Measurements from ENCODE around the gene MLKL.

The MLKL gene

DNA sequence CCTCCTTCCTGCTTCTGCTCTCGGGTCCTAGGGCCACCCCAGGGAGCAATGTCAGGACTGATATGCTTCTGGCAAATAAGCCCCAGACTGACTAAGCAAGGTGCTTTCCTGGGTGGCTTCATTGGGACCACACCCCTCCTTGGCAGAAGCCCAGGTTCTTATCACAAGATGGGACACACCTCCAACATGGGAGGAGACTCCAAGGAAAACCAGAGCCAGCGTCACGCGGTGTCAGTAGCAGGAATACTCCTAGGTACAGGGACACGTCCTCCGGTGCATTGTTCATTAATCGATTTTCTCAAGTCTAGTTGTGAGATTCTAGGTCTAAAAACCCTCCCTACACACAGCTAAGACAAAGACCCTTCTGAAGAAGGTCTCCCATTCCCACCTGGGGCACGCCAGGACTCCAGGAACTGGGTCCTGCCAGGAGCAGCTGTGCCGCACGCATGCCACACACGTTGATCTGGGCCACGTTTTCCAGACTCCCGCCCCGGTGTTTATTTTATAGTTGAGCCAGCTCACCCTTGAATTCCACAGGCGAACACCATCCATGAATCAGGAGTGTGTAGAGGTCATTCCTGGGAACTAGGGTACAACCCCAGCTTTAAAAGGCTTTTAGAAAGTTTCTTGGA lies 43.1 kb upstream of the MLKL start:
- H3K9me3 ChIP-seq (ENCODE audit: insufficient read depth, low read length), result no peaks in the 10 kb centered on the region
- no peak overlapping the region for H3K27ac ChIP-seq (ENCODE audit: low read length)
- no peaks in the 10 kb centered on the region for H4K20me1 ChIP-seq (ENCODE audit: insufficient read depth, low read length)
- H3K4me3 ChIP-seq (ENCODE audit: low read length), result no peak overlapping the region
- no peaks in the 10 kb centered on the region for H3K36me3 ChIP-seq (replicated peaks; ENCODE audit: low read depth, low read length)
- H2AFZ ChIP-seq (ENCODE audit: low read depth, low read length), result no peak overlapping the region
- no peaks in the 10 kb centered on the region for H3K4me1 ChIP-seq (ENCODE audit: low read length)
- no peak overlapping the region for H3K4me2 ChIP-seq (ENCODE audit: low read length)
- no peaks in the 10 kb centered on the region for H3K79me2 ChIP-seq (ENCODE audit: low read length)
- no peaks in the 10 kb centered on the region for H3K27me3 ChIP-seq (ENCODE audit: low read depth, low read length)
- TF ChIP-seq, protein P1, sequence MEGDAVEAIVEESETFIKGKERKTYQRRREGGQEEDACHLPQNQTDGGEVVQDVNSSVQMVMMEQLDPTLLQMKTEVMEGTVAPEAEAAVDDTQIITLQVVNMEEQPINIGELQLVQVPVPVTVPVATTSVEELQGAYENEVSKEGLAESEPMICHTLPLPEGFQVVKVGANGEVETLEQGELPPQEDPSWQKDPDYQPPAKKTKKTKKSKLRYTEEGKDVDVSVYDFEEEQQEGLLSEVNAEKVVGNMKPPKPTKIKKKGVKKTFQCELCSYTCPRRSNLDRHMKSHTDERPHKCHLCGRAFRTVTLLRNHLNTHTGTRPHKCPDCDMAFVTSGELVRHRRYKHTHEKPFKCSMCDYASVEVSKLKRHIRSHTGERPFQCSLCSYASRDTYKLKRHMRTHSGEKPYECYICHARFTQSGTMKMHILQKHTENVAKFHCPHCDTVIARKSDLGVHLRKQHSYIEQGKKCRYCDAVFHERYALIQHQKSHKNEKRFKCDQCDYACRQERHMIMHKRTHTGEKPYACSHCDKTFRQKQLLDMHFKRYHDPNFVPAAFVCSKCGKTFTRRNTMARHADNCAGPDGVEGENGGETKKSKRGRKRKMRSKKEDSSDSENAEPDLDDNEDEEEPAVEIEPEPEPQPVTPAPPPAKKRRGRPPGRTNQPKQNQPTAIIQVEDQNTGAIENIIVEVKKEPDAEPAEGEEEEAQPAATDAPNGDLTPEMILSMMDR (IDR thresholded peaks at IDR 0.05; ENCODE audit: low read depth, low read length), result no peak
- TF ChIP-seq EZH2phosphoT487 (IDR thresholded peaks at IDR 0.05; ENCODE audit: low read depth), result no peak
- H3K9ac ChIP-seq (ENCODE audit: low read length), result no peak overlapping the region

DNA sequence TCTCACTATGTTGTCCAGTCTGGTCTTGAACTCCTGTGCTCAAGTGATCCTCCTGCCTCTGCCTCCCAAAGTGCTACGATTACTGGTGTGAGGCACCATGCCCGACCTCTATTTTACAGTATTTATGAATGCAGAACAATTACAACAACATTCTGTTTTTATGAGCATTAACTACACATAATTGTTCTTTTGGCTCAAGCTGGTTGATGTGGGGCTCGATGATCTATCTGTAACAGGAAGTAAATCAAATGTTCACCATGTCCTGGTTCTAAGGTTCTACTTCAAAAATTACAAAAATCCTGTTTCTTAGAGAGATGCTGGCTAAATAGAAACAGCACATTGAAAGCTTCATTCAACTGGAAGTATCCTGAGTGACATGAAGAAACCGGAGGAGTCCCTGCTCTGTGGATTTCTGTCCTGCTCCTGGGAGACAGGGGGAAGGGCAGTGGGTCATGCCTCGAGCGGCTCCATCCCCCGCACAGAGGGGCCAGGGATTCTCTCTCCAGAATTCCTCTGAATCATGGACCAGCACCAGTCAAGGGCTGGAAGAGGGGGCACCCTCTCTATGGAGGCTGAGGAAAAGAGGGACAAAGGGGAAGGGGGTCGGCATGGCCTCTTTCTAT lies 42.5 kb upstream of the MLKL start:
- H3K9me3 ChIP-seq (ENCODE audit: insufficient read depth, low read length), result no peaks in the 10 kb centered on the region
- no peak overlapping the region for H2AFZ ChIP-seq (ENCODE audit: low read depth, low read length)
- no peaks in the 10 kb centered on the region for H3K4me1 ChIP-seq (ENCODE audit: low read length)
- H3K9ac ChIP-seq (ENCODE audit: low read length), result no peak overlapping the region
- TF ChIP-seq EZH2phosphoT487 (IDR thresholded peaks at IDR 0.05; ENCODE audit: low read depth), result no peak
- TF ChIP-seq, protein P1 (IDR thresholded peaks at IDR 0.05; ENCODE audit: low read depth, low read length), result no peak
- H3K27me3 ChIP-seq (ENCODE audit: low read depth, low read length), result no peaks in the 10 kb centered on the region
- no peaks in the 10 kb centered on the region for H3K79me2 ChIP-seq (ENCODE audit: low read length)
- no peak overlapping the region for H3K4me3 ChIP-seq (ENCODE audit: low read length)
- no peak overlapping the region for H3K4me2 ChIP-seq (ENCODE audit: low read length)
- no peak overlapping the region for H3K27ac ChIP-seq (ENCODE audit: low read length)
- H4K20me1 ChIP-seq (ENCODE audit: insufficient read depth, low read length), result no peaks in the 10 kb centered on the region
- no peaks in the 10 kb centered on the region for H3K36me3 ChIP-seq (replicated peaks; ENCODE audit: low read depth, low read length)

DNA sequence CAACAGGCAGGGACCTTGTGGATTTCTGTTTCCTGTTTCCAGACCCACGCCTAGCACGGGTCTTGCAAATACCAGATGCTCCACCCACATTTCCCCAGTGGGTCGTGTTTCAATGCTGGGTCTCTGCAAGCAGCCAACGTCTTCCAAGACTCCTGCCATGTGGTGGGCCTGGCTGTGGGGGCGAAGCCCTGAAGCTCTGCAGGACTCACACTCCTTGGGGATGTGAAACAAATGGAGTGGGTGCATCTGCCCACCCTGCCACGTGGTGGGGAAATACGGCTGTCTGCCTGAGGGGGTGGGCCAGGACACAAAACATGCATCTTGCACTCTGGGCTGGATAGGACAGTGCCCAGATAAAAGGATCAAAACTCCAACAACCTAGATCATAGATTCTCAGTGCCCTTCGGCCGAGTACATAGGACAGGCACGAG lies 41.4 kb upstream of the MLKL start:
- H3K27me3 ChIP-seq (ENCODE audit: low read depth, low read length), result no peaks in the 10 kb centered on the region
- TF ChIP-seq EZH2phosphoT487 (IDR thresholded peaks at IDR 0.05; ENCODE audit: low read depth), result no peak
- TF ChIP-seq, protein P1 (IDR thresholded peaks at IDR 0.05; ENCODE audit: low read depth, low read length), result no peak

DNA sequence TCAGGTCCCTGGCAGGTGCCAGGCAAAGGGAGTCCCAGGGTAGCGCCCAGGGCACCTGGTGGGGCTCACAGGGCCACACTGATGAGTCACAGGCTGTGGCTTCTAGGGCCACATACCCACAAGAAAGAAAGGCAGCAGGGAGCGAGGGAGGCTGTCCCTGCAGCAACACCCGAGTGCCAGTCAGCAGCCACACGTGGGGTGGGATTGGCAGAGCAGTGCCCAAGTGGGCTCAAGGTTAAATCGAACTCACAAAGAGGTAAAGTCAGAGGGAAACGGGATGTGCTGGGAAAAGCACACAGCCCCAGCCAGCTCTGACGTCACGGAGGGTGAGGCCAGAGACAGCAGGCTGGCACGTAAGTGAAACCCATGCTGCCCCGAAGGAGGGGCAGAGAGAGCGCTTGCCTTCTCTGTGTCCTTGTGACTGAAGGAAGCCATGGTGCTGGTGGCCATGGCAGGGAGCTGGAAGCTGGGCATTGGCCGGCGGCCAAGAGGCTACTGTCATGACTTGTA lies 40.2 kb upstream of the MLKL start:
- H3K4me1 ChIP-seq (ENCODE audit: low read length), result no peaks in the 10 kb centered on the region
- no peaks in the 10 kb centered on the region for H4K20me1 ChIP-seq (ENCODE audit: insufficient read depth, low read length)
- TF ChIP-seq EZH2phosphoT487 (IDR thresholded peaks at IDR 0.05; ENCODE audit: low read depth), result no peak
- TF ChIP-seq, protein P1 (IDR thresholded peaks at IDR 0.05; ENCODE audit: low read depth, low read length), result no peak
- H3K27me3 ChIP-seq (ENCODE audit: low read depth, low read length), result no peaks in the 10 kb centered on the region
- H2AFZ ChIP-seq (ENCODE audit: low read depth, low read length), result no peak overlapping the region
- no peaks in the 10 kb centered on the region for H3K79me2 ChIP-seq (ENCODE audit: low read length)
- no peak overlapping the region for H3K27ac ChIP-seq (ENCODE audit: low read length)
- no peak overlapping the region for H3K4me3 ChIP-seq (ENCODE audit: low read length)
- H3K36me3 ChIP-seq (replicated peaks; ENCODE audit: low read depth, low read length), result no peaks in the 10 kb centered on the region
- H3K9me3 ChIP-seq (ENCODE audit: insufficient read depth, low read length), result no peaks in the 10 kb centered on the region
- no peak overlapping the region for H3K4me2 ChIP-seq (ENCODE audit: low read length)
- H3K9ac ChIP-seq (ENCODE audit: low read length), result no peak overlapping the region

More for the DNA sequence above, 41.4 kb upstream of the MLKL start:
- Histone ChIP-seq H4K20me1 (ENCODE audit: insufficient read depth, low read length) (no peaks in the 10 kb centered on the region), H3K36me3 (replicated peaks; ENCODE audit: low read depth, low read length) (no peaks in the 10 kb centered on the region), H2AFZ (ENCODE audit: low read depth, low read length) (no peak overlapping the region), H3K79me2 (ENCODE audit: low read length) (no peaks in the 10 kb centered on the region), H3K4me3 (ENCODE audit: low read length) (no peak overlapping the region), H3K4me1 (ENCODE audit: low read length) (no peaks in the 10 kb centered on the region), H3K4me2 (ENCODE audit: low read length) (no peak overlapping the region), H3K9ac (ENCODE audit: low read length) (no peak overlapping the region), H3K9me3 (ENCODE audit: insufficient read depth, low read length) (no peaks in the 10 kb centered on the region), H3K27ac (ENCODE audit: low read length) (no peak overlapping the region)

Data from OCI-LY3 (cell line).